ENCODE results near the gene PIERCE2.
A peak's percentile ranks its signal among the peaks of the same experiment; 100 is the strongest.
"Not testable (repeated sequence)": the region's sequence is repeated elsewhere in the genome, so short reads cannot be mapped to it uniquely, and the experiment has no call there.

Gene PIERCE2

DNA sequence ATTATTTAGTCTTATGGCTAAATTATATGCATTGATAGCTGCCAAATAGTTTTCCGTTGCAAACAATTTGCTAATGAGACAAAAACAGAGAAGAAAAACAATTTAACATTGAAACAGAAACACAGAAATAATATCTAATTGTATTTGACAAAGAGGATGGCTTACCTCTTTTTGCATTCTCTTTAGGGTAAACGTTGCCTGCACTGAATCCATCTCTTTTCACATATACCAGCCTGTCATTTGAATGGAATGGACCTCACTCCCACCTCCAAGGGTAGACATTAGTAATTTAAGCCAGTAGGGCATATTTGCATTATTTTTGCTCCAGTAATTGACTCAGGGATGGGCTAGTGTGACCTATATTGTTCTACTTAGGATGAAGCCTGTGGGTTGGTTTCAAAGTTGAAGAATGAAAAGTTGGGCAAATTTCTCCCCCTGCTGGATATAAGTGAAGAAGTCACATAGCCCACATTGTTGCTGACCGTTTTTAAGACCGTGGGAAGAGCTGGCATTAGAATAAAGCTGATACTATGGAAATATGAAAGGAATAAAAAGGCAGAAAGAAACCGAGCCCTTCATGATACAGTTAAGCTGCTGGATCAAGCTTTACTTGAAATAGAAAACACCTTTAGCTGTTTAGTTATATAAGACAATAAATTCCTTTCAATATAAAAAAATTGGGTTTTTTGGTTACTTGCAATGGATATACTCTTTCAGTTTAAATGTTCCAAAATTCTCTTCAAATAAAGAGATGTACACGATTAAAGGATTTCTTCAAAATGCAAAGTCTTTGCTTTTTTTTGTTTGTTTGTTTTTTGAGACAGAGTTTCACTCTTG is 26.9 kb downstream of the PIERCE2 start:
- peak; percentile 81 for DNase-seq (ENCODE audit: low spot score)

DNA sequence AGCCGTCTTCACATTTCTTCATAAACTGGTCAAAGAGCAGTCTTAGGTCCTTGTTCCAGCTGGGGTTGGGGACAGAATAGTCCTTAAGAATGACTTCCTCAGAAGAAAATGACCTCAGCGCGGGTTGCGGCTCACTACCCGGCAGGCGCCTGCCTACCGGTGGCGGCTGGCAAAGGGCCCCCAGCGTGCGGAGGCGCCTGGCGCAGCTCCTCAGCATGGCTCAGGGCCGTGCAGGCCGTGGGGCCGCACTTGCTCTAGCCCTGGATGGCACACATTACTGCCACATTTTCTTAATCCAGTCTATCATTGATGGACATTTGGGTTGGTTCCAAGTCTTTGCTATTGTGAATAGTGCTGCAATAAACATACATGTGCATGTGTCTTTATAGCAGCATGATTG is 34.8 kb downstream of the PIERCE2 start:
- not testable (repeated sequence) for DNase-seq (ENCODE audit: low spot score)

DNA sequence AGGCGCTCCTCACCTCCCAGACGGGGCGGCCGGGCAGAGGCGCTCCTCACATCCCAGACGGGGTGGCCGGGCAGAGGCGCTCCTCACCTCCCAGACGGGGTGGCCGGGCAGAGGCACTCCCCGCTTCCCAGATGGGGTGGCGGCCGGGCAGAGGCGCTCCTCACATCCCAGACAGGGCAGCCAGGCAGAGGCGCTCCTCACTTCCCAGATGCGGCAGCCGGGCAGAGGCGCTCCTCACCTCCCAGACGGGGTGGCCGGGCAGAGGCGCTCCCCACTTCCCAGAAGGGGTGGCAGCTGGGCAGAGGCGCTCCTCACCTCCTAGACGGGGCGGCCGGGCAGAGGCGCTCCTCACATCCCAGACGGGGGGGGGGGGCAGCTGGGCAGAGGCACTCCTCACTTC is 37.6 kb downstream of the PIERCE2 start:
- not testable (repeated sequence) for DNase-seq (ENCODE audit: low spot score)

DNA sequence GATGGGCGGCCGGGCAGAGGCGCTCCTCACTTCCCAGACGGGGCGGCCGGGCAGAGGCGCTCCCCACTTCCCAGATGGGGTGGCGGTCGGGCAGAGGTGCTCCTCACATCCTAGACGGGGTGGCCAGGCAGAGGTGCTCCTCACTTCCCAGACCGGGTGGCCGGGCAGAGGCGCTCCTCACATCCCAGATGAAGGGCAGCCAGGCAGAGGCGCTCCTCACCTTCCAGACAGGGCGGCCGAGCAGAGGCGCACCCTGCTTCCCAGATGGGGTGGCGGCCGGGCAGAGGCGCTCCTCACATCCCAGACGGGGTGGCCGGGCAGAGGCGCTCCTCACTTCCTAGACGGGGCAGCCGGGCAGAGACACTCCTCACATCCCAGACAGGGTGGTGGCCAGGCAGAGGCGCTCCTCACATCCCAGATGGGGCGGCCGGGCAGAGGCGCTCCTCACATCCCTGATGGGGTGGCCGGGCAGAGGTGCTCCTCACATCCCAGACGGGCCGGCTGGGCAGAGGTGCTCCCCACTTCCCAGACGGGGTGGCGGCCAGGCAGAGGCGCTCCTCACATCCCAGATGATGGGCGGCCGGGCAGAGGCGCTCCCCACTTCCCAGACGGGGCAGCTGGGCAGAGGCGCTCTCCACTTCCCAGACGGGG is 38.2 kb downstream of the PIERCE2 start:
- DNase-seq (ENCODE audit: low spot score) = not testable (repeated sequence)

DNA sequence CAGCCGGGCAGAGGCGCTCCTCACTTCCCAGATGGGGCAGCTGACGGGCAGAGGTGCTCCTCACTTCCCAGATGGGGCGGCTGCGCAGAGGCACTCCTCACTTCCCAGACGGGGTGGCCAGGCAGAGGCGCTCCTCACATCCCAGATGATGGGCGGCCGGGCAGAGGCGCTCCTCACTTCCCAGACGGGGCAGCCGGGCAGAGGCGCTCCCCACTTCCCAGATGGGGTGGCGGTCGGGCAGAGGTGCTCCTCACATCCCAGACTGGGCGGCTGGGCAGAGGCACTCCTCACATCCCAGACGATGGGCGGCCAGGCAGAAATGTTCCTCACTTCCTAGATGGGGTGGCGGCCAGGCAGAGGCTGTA is 38.7 kb downstream of the PIERCE2 start:
- DNase-seq (ENCODE audit: low spot score) = not testable (repeated sequence)

GRCh38 chr15:55457401-55458022 is 49.2 kb downstream of the PIERCE2 start:
- DNase-seq (ENCODE audit: low spot score) = no peak

DNA sequence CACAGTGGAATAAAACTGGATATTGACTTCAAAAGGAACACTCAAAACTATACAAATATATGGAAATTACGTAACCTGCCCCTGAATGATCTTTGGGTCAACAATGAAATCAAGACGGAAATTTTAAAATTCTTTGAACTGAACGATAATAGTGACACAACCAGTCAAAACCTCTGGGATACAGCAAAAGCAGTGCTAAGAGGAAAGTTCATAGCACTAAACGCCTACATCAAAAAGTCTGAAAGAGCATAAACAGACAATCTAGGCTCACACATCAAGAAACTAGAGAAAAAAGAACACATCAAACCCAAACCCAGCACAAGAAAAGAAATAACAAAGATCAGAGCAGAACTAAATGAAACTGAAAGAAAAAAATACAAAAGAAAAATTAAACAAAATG is 53.2 kb downstream of the PIERCE2 start:
- DNase-seq (ENCODE audit: low spot score) = no peak

- no peak for DNase-seq (ENCODE audit: low spot score)
Observed at GRCh38 chr15:55468321-55468720, 60.0 kb downstream of the PIERCE2 start.
